OCI-LY1 (cell line): ENCODE measurements around the gene VKORC1.

Experiments used
- H2AFZ ChIP-seq: fragments of 200-600 bp; sonication (generic), shearing (Covaris generic); 2 replicates; pipeline ENCODE4 v1.6.0; 2014; ENCODE audit warnings: antibody characterized with exemption, mild to moderate bottlenecking, low read length
- H3F3A ChIP-seq: fragments of 200-600 bp; sonication (generic), shearing (Covaris generic); 2 replicates; pipeline ENCODE4 v1.6.0; 2014; ENCODE audit warnings: mild to moderate bottlenecking, antibody characterized with exemption, low read length, moderate library complexity; ENCODE audit not compliant: insufficient read depth
- H3K27ac ChIP-seq: fragments of 200-600 bp; sonication (generic); 2 replicates; pipeline ENCODE4 v1.5.1; 2014; ENCODE audit warnings: low read length, mixed run types, mild to moderate bottlenecking, low read depth; ENCODE audit not compliant: poor library complexity, severe bottlenecking
- H3K27me3 ChIP-seq: fragments of 200-600 bp; sonication (generic); 2 replicates; pipeline ENCODE4 v1.6.0; 2014; ENCODE audit warnings: antibody characterized with exemption, mild to moderate bottlenecking, low read length, moderate library complexity; ENCODE audit not compliant: insufficient read depth
- H3K36me3 ChIP-seq: fragments of 200-600 bp; sonication (generic); 2 replicates; pipeline ENCODE4 v1.6.1; 2014; ENCODE audit warnings: mild to moderate bottlenecking, antibody characterized with exemption, low read length, moderate library complexity, mixed read lengths; ENCODE audit not compliant: insufficient read depth
- H3K4me1 ChIP-seq: fragments of 200-600 bp; sonication (generic); 2 replicates; pipeline ENCODE4 v1.5.1; 2014; ENCODE audit warnings: mild to moderate bottlenecking, low read length, moderate library complexity; ENCODE audit not compliant: insufficient read depth, severe bottlenecking
- H3K4me2 ChIP-seq: fragments of 200-600 bp; sonication (generic), shearing (Covaris generic); 2 replicates; pipeline ENCODE4 v1.6.1; 2014; ENCODE audit warnings: low read length
- H3K4me3 ChIP-seq: fragments of 200-600 bp; sonication (generic); 2 replicates; pipeline ENCODE4 v1.5.1; 2014; ENCODE audit warnings: low read length, low read depth, mild to moderate bottlenecking, mixed read lengths; ENCODE audit not compliant: poor library complexity, severe bottlenecking
- H3K79me2 ChIP-seq: fragments of 200-600 bp; shearing (Covaris generic); 2 replicates; pipeline ENCODE4 v1.6.1; 2016; ENCODE audit warnings: mixed run types, low read length, mixed read lengths; ENCODE audit not compliant: insufficient read depth
- H3K9ac ChIP-seq: fragments of 200-600 bp; sonication (generic), shearing (Covaris generic); 2 replicates; pipeline ENCODE4 v1.6.1; 2014; ENCODE audit warnings: mild to moderate bottlenecking, low read length, mixed read lengths
- H3K9me2 ChIP-seq: fragments of 200-600 bp; sonication (generic), shearing (Covaris generic); 2 replicates; pipeline ENCODE4 v1.6.1; 2014; ENCODE audit warnings: low read depth, mild to moderate bottlenecking, low read length, mixed read lengths
- H3K9me3 ChIP-seq: fragments of 200-600 bp; shearing (Covaris generic); 2 replicates; pipeline ENCODE4 v1.6.1; 2014; ENCODE audit warnings: low read length, mixed read lengths
- H4K20me1 ChIP-seq: fragments of 200-600 bp; sonication (generic), shearing (Covaris generic); 2 replicates; pipeline ENCODE4 v1.6.0; 2016; ENCODE audit warnings: mild to moderate bottlenecking, low read length; ENCODE audit not compliant: insufficient read depth
- CTCF ChIP-seq: fragments of 200-600 bp; sonication (generic), shearing (Covaris generic); IDR thresholded peaks from 2 replicates; pipeline ENCODE4 v1.5.1; 2017; ENCODE audit warnings: mild to moderate bottlenecking, antibody characterized with exemption, low read length, moderate library complexity, mixed read lengths
- EZH2 ChIP-seq: fragments of 200-600 bp; sonication (generic), shearing (Covaris generic); IDR thresholded peaks from 2 replicates; pipeline ENCODE4 v1.8.0; 2017; ENCODE audit warnings: borderline replicate concordance, mixed run types, mild to moderate bottlenecking, antibody characterized with exemption, low read length, moderate library complexity, mixed read lengths

The VKORC1 gene

GRCh38 chr16:31125844-31126243 lies 31.2 kb upstream of the VKORC1 start:
- H3K9ac ChIP-seq, result no peak overlapping the region
- no peaks in the 10 kb centered on the region for H3K79me2 ChIP-seq
- no peaks in the 10 kb centered on the region for H3K9me3 ChIP-seq
- no peak overlapping the region for H3K27ac ChIP-seq
- H4K20me1 ChIP-seq, result no peaks in the 10 kb centered on the region
- H3K4me2 ChIP-seq, result no peak overlapping the region
- H2AFZ ChIP-seq, result no peak overlapping the region
- no peaks in the 10 kb centered on the region for H3F3A ChIP-seq
- TF ChIP-seq CTCF (no peak), EZH2 (no peak)
- H3K27me3 ChIP-seq, result no peaks in the 10 kb centered on the region
- H3K36me3 ChIP-seq, result peaks cover 56% of the 10 kb centered on the region
- H3K4me3 ChIP-seq, result no peak overlapping the region
- H3K9me2 ChIP-seq, result no peaks in the 10 kb centered on the region
- no peaks in the 10 kb centered on the region for H3K4me1 ChIP-seq

GRCh38 chr16:31120129-31120528 lies 25.5 kb upstream of the VKORC1 start:
- no peak overlapping the region for H3K9ac ChIP-seq

GRCh38 chr16:31118223-31119155 lies 23.9 kb upstream of the VKORC1 start:
- Histone ChIP-seq H3K4me3 (peak overlapping the region; percentile 87), H3K9ac (peak overlapping the region; percentile 86), H2AFZ (no peak overlapping the region), H3K27ac (peak overlapping the region; percentile 18), H3K27me3 (no peaks in the 10 kb centered on the region), H3K79me2 (peaks cover 7% of the 10 kb centered on the region; the same call in 1 of the 2 replicates), H3K36me3 (peaks cover 43% of the 10 kb centered on the region), H4K20me1 (no peaks in the 10 kb centered on the region), H3K9me2 (no peaks in the 10 kb centered on the region), H3F3A (no peaks in the 10 kb centered on the region), H3K4me1 (peaks cover 16% of the 10 kb centered on the region), H3K9me3 (no peaks in the 10 kb centered on the region), H3K4me2 (peak overlapping the region; percentile 96)
- TF ChIP-seq CTCF (no peak), EZH2 (no peak)

More at GRCh38 chr16:31120129-31120528, 25.5 kb upstream of the VKORC1 start:
- H3K27me3 ChIP-seq, result no peaks in the 10 kb centered on the region
- no peaks in the 10 kb centered on the region for H3K9me3 ChIP-seq
- H3F3A ChIP-seq, result no peaks in the 10 kb centered on the region
- peaks cover 16% of the 10 kb centered on the region for H3K4me1 ChIP-seq
- no peak overlapping the region for H3K4me3 ChIP-seq
- H3K9me2 ChIP-seq, result no peaks in the 10 kb centered on the region
- no peak overlapping the region for H3K4me2 ChIP-seq
- H2AFZ ChIP-seq, result no peak overlapping the region
- no peak overlapping the region for H3K27ac ChIP-seq
- no peaks in the 10 kb centered on the region for H4K20me1 ChIP-seq
- H3K79me2 ChIP-seq, result peaks cover 7% of the 10 kb centered on the region; the same call in 1 of the 2 replicates
- no peak for TF ChIP-seq EZH2
- TF ChIP-seq CTCF, result no peak
- H3K36me3 ChIP-seq, result peaks cover 53% of the 10 kb centered on the region
